Body of pancreas (tissue), 4 donors: ENCODE results near the gene HOXA9. TPM values are rescaled to one million over a fixed set of nuclear protein-coding genes. Genes with fewer than 3 reads are reported as not detected.

Experiments used
- ATAC-seq: fragments of 150-250 bp; one replicate; pipeline ENCODE4 v1.9.1; 2016
- DNase-seq, 4 donors: peaks; one replicate each; pipeline ENCODE4 v3.0.0-alpha.2; 2019
- H3K27ac ChIP-seq, 4 donors: fragments of 200-600 bp; sonication (generic); 1 replicate in 3 of 4; 2 replicates in 1 of 4; pipeline versions ENCODE4 v1.5.1 to v1.6.1; 2016 to 2019; ENCODE audit warnings: mild to moderate bottlenecking in 1 of 4, mixed read lengths in 1 of 4, moderate library complexity in 1 of 4
- H3K27me3 ChIP-seq, 2 donors: fragments of 200-600 bp; sonication (generic); one replicate each; pipeline ENCODE4 v1.6.0; 2016; ENCODE audit warnings: mild to moderate bottlenecking in 1 of 2
- H3K36me3 ChIP-seq, 2 donors: fragments of 200-600 bp; sonication (generic); replicated peaks in 1 of 2; 2 replicates each; pipeline ENCODE4 v1.5.1; 2016; ENCODE audit warnings: low read depth in 2 of 2; ENCODE audit not compliant: insufficient read depth in 1 of 2
- H3K4me1 ChIP-seq: fragments of 200-600 bp; sonication (generic); one replicate; pipeline ENCODE4 v1.6.0; 2016
- H3K4me3 ChIP-seq, 2 donors: fragments of 200-600 bp; sonication (generic); 1 replicate in 1 of 2; 2 replicates in 1 of 2; pipeline ENCODE4 v1.5.1; 2016 to 2019
- H3K9me3 ChIP-seq, 3 donors: fragments of 200-600 bp; sonication (generic); 1 replicate in 2 of 3; 2 replicates in 1 of 3; pipeline ENCODE4 v1.5.1; 2016
- CTCF ChIP-seq, 7 experiments: fragments of 450-650 bp in 4 of 7; fragments of 200-600 bp in 3 of 7; sonication (generic) in 3 of 7; IDR thresholded peaks; one replicate each; pipeline ENCODE4 v1.5.1; 2016 to 2019; ENCODE audit warnings: antibody characterized with exemption in 7 of 7
- POLR2A ChIP-seq, 3 donors: fragments of 450-650 bp; IDR thresholded peaks; one replicate each; pipeline ENCODE4 v1.6.1; 2016; ENCODE audit warnings: antibody characterized with exemption in 3 of 3, mild to moderate bottlenecking in 2 of 3
- WGBS, 2 donors: methylation state at CpG; one replicate each; pipeline ENCODE4 v1.1.5; 2017; 5-methylcytosine and 5-hydroxymethylcytosine counted together
- intact Hi-C: fragments of 100-400 bp; cut with DNase I; formaldehyde crosslinking; loops from one replicate; pipeline ENCODE4 v1.15.1; 2023
- total RNA-seq, 2 donors: library from RNA; depleted of rRNA; stranded (reverse); fragments of >200 nt; gene quantifications; one replicate each; pipeline ENCODE4 v1.1.0, GENCODE V29; 2016

HOXA9 gene
- total RNA-seq, 2 donors from 2014 or later, result not detected

- ATAC-seq, result no peak
- Histone ChIP-seq H3K27me3 (peaks cover 0 to 76% of the 10 kb centered on the region in 2 donors), H3K4me1 (peaks cover 12% of the 10 kb centered on the region), H3K4me3 (no peak overlapping the region), H3K36me3 (no peaks in the 10 kb centered on the region), H3K9me3 (no peaks in the 10 kb centered on the region), H3K27ac (no peak overlapping the region)
- DNase-seq, result no peak
- 8 to 19% methylated on average over 37 to 50 of the region's 50 CpGs for WGBS, 2 donors
- TF ChIP-seq CTCF (IDR thresholded peaks at IDR 0.05), result no peak
- TF ChIP-seq POLR2A (IDR thresholded peaks at IDR 0.05), result no peak
- intact Hi-C loops, result loop anchor here (10.0 kb wide), 1 partner anchor 312 kb away; no protein-coding TSS in a partner anchor
Observed at GRCh38 chr7:27166531-27167505, 1.5 kb upstream of the HOXA9 start.

GRCh38 chr7:27165996-27166530, 726 bp upstream of the HOXA9 start:
- Histone ChIP-seq H3K9me3 (no peaks in the 10 kb centered on the region), H3K4me3 (no peak overlapping the region), H3K36me3 (no peaks in the 10 kb centered on the region), H3K27ac (no peak overlapping the region), H3K4me1 (peaks cover 17% of the 10 kb centered on the region), H3K27me3 (peaks cover 0 to 69% of the 10 kb centered on the region in 2 donors)
- intact Hi-C loops, result loop anchor here (10.0 kb wide), 1 partner anchor 311 kb away; no protein-coding TSS in a partner anchor
- DNase-seq, result no peak
- TF ChIP-seq POLR2A (IDR thresholded peaks at IDR 0.05) (no peak), CTCF (IDR thresholded peaks at IDR 0.05) (no peak)
- ATAC-seq, result no peak
- 7 to 15% methylated on average over 17 to 46 of the region's 46 CpGs for WGBS, 2 donors

DNA sequence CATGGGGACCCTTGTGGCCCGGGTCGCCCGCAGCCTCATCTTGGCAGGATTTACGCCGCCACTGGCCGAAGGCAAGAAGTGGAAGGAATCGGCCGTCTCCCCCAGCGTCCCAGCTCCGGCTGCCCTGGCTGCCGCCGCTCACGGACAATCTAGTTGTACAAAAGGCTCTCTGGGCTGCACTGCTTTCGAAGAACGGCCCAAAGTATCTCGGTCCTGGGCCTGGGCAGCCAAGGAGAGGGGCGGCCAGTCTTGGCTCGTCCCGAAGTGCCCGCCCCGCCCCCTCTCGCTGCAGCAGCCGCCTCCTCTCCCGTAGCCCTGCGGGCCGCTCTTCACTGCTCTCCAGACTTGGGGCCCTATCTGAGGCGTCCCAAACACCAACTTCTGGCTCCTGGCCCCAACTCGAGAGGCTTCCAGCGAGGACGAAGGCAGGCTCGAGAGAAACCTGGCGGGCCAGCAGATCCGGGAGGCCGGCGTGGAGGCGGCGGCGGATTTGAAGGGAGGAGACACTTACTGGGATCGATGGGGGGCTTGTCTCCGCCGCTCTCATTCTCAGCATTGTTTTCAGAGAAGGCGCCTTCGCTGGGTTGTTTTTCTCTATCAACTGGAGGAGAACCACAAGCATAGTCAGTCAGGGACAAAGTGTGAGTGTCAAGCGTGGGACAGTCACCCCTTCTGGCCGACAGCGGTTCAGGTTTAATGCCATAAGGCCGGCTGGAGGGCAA, 809 bp downstream of the HOXA9 start:
- intact Hi-C loops, result loop anchor here (10.0 kb wide), 1 partner anchor 310 kb away; no protein-coding TSS in a partner anchor
- TF ChIP-seq POLR2A (IDR thresholded peaks at IDR 0.05) (no peak), CTCF (IDR thresholded peaks at IDR 0.05) (no peak)
- H3K4me1 ChIP-seq, result peaks cover 26% of the 10 kb centered on the region
- H3K36me3 ChIP-seq, result no peaks in the 10 kb centered on the region
- no peak for DNase-seq
- 5 to 8% methylated on average over 27 to 47 of the region's 47 CpGs for WGBS, 2 donors
- H3K4me3 ChIP-seq, result no peak overlapping the region
- no peaks in the 10 kb centered on the region for H3K9me3 ChIP-seq
- H3K27me3 ChIP-seq, result peaks cover 0 to 68% of the 10 kb centered on the region in 2 donors
- no peak for ATAC-seq
- H3K27ac ChIP-seq, result no peak overlapping the region

DNA sequence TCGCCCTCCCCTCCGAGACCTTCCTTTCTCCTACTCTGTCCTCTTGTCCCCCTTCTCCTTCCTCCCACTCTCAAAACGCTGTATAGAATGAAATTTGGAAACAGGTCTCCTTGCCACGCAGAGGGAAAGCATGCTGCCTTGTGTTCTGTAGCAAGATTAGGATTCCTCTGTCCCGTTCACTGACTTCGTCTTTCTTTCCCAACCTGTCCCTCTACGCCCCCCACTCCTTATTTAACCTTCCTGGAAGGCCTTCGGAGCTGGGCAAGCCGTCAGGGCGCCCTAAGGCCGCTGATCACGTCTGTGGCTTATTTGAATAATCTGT, 1.3 kb downstream of the HOXA9 start:
- TF ChIP-seq CTCF (IDR thresholded peaks at IDR 0.05), result no peak
- TF ChIP-seq POLR2A (IDR thresholded peaks at IDR 0.05), result no peak
- 9 to 19% methylated on average over 12 of the region's 12 CpGs for WGBS, 2 donors
- Histone ChIP-seq H3K9me3 (no peaks in the 10 kb centered on the region), H3K4me1 (peaks cover 22% of the 10 kb centered on the region), H3K4me3 (no peak overlapping the region), H3K27ac (no peak overlapping the region), H3K36me3 (no peaks in the 10 kb centered on the region), H3K27me3 (peaks cover 0 to 67% of the 10 kb centered on the region in 2 donors)
- intact Hi-C loops, result loop anchor here (10.0 kb wide), 1 partner anchor 309 kb away; no protein-coding TSS in a partner anchor
- ATAC-seq, result no peak
- DNase-seq, result no peak
